BE2C (cell line): ENCODE measurements around the gene RAET1L.
"Not testable (repeated sequence)": the region's sequence is repeated elsewhere in the genome, so short reads cannot be mapped to it uniquely, and the experiment has no call there.

Experiments
- DNase-seq: peaks from one replicate; pipeline ENCODE4 v3.0.0-alpha.2; 2020
- H3K27me3 ChIP-seq: fragments of 250-450 bp; sonication (Bioruptor Pico); 2 replicates; pipeline ENCODE4 v1.5.1; 2020; ENCODE audit warnings: mild to moderate bottlenecking
- H3K36me3 ChIP-seq: fragments of 250-450 bp; sonication (Bioruptor Pico); 2 replicates; pipeline ENCODE4 v1.5.1; 2020; ENCODE audit warnings: mild to moderate bottlenecking
- H3K4me1 ChIP-seq: fragments of 250-450 bp; sonication (Bioruptor Pico); 2 replicates; pipeline ENCODE4 v1.5.1; 2020
- H3K4me3 ChIP-seq: 2 replicates; pipeline ENCODE4 v1.5.1; 2011; ENCODE audit warnings: low read depth, low read length
- H3K9me3 ChIP-seq: fragments of 250-450 bp; sonication (Bioruptor Pico); 2 replicates; pipeline ENCODE4 v1.5.1; 2020
- TF ChIP-seq, protein P1 (sequence below): IDR thresholded peaks from 2 replicates; pipeline ENCODE4 v1.5.1; 2012; ENCODE audit warnings: mild to moderate bottlenecking, low read depth, low read length

The RAET1L gene

DNA sequence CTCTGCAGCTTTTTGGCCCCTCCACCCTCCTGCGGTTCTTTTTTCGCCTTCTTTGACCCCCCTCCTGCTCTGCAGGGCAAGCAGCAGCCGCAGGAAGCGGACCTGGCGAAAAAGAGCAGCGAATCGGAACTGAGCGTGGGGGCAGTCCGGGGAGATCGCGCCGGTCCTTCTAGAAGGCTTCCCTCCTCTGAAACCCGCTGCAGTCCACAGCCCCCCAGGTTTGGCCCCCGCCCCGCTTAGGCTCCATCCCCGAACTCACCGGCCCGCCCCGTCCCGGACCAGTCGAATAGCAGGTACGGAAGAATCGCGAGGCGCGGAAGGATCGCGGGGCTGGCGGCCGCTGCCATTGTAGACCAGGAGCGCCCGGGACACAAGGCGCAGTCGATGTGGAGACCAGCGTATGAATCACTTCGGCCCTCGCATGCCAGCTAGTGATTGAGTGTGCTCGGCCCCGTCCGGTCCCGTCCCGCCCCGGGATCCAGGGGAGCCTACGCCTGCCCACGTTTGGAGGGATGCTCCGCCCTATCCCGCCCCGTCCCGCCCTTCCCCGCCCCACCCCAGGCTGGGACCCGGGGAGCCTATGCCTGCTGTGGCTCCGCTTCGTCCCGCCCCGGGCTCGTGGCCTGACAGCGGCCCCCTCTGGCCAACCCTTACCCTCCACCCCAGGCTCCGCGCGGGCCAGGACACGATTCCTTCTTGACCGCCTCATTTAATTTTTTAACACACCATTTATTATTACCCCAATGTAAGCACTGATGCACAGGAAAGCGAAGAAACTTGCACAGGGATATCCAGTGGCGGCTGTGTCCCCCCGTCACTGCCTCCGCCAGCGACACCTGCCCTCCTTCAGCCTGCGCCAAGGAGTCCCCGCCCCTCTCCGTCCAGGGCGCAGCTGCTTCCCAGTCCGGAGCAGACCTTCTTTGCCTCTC lies 43.7 kb upstream of the RAET1L start, which contains the start of gene ULBP3:
TSS of gene ULBP3 (minus strand) at position 402 of the 929 bp plus-strand sequence. CDS start at position 347, 55 bp downstream.
- no peaks in the 10 kb centered on the region for H3K27me3 ChIP-seq
- DNase-seq, result peak; percentile 93
- TF ChIP-seq, protein P1, sequence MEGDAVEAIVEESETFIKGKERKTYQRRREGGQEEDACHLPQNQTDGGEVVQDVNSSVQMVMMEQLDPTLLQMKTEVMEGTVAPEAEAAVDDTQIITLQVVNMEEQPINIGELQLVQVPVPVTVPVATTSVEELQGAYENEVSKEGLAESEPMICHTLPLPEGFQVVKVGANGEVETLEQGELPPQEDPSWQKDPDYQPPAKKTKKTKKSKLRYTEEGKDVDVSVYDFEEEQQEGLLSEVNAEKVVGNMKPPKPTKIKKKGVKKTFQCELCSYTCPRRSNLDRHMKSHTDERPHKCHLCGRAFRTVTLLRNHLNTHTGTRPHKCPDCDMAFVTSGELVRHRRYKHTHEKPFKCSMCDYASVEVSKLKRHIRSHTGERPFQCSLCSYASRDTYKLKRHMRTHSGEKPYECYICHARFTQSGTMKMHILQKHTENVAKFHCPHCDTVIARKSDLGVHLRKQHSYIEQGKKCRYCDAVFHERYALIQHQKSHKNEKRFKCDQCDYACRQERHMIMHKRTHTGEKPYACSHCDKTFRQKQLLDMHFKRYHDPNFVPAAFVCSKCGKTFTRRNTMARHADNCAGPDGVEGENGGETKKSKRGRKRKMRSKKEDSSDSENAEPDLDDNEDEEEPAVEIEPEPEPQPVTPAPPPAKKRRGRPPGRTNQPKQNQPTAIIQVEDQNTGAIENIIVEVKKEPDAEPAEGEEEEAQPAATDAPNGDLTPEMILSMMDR, result peak; percentile 57
- peak within 1 kb of the TSS; percentile 73 for H3K4me3 ChIP-seq
- H3K4me1 ChIP-seq, result no peaks in the 10 kb centered on the region
- no peaks in the 10 kb centered on the region for H3K9me3 ChIP-seq
- H3K36me3 ChIP-seq, result no peaks in the 10 kb centered on the region

DNA sequence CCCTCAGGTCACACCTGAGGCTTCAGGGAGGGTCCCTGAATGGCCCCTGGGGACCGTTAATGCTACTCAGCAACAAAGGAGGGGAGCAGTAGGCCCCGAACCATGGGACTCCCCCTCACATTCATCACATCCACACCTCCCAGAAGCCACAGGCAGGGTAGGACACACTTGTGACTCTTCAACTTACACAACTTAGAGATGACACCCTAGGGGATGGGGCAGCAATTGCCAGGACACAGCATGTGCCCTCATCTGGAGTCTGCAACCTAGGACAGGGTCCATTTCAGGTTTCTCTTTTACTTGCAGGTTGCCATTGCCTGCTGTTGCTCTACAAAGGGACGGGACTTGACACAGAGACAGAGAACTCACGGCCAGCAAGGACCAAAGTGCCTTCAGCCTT lies 42.8 kb upstream of the RAET1L start:
- no peaks in the 10 kb centered on the region for H3K4me1 ChIP-seq
- no peaks in the 10 kb centered on the region for H3K36me3 ChIP-seq
- DNase-seq, result no peak
- no peaks in the 10 kb centered on the region for H3K9me3 ChIP-seq
- no peaks in the 10 kb centered on the region for H3K27me3 ChIP-seq
- TF ChIP-seq, protein P1, result no peak
- peak overlapping the region; percentile 73 for H3K4me3 ChIP-seq

DNA sequence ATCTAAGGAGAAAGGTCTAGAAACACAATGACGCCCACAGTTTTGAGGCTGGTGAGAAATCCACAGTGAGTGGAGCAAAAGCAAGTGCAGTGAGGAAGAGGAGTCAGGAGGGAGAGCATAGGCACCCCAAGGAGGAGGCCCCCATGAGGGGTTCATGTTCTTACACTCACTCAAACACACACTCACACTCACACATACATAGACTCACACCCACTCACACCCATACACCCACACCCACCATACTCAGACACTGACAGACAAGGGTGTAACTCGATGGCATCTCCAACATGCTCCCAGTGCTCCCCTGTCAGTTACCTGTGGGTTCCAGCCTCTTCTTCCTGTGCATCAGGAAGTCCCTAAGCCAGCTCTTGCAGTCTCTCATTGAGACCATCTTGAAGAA lies 39.8 kb upstream of the RAET1L start:
- no peak overlapping the region for H3K4me3 ChIP-seq
- TF ChIP-seq, protein P1, result no peak
- DNase-seq, result no peak
- no peaks in the 10 kb centered on the region for H3K27me3 ChIP-seq
- H3K4me1 ChIP-seq, result no peaks in the 10 kb centered on the region
- no peaks in the 10 kb centered on the region for H3K36me3 ChIP-seq
- no peaks in the 10 kb centered on the region for H3K9me3 ChIP-seq

DNA sequence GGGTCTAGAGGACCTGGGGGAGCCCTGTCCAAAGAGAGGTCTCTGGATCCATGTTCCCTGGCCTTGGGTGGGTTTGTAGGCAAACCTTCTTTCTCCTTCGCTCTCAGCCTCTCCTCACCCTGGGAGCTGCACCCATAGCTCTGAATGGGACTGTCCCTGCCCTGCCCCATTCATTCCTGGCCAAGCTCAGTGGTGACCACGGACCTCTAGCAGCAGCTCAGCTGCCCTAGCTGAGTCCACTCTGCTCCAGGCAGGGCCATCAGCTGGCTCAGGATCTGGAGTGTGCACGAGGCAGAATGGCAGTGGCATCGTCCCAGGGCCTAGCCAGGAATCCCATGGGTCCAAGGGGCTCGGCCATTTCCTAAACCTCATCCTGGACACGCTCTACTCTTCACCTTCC lies 38.3 kb upstream of the RAET1L start:
- TF ChIP-seq, protein P1, result no peak
- Histone ChIP-seq H3K27me3 (peaks cover 7% of the 10 kb centered on the region), H3K36me3 (no peaks in the 10 kb centered on the region), H3K4me1 (no peaks in the 10 kb centered on the region), H3K4me3 (no peak overlapping the region), H3K9me3 (no peaks in the 10 kb centered on the region)
- DNase-seq, result no peak

DNA sequence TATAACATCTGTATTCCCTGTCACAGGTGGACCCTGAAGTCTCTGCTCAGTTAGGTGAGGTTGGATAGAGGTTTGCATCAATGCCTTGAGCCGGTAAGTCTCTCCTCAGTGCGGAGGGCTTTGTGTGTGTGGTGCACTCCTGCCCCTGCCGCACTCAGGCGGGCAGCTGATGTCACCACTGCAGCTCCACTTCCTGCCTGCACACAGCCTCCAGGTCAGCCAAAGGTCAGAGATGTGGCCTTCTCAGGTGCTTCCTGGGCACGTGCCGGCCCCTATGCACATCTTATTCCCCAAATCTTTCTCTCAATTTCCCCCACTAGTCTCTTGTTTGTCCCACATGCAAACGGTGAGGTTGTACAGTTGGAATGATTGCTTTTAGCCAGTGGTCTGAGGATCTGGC lies 34.6 kb upstream of the RAET1L start:
- H3K27me3 ChIP-seq, result peaks cover 36% of the 10 kb centered on the region
- H3K36me3 ChIP-seq, DNase-seq, H3K4me1 ChIP-seq, H3K9me3 ChIP-seq, H3K4me3 ChIP-seq: not testable (repeated sequence)

DNA sequence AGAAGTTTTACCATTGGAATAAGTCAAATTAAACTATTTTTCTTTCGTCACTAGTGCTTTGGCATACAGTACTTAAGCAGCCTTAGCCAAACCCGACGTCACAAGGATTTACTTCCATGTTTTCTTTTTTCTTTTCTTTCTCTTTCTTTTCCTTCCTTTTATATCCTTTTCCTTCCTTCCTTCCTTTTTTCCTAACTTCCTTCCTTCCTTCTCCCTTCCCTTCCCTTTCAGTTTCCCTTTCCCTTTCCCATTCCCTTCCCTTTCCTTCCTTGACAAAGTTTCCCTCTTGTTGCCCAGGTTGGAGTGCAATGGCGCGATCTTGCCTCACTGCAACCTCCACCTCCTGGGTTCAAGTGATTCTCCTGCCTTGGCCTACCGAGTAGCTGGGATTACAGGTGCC lies 33.7 kb upstream of the RAET1L start:
- Histone ChIP-seq H3K4me1 (no peaks in the 10 kb centered on the region), H3K9me3 (no peaks in the 10 kb centered on the region), H3K4me3 (no peak overlapping the region), H3K36me3 (no peaks in the 10 kb centered on the region), H3K27me3 (peaks cover 46% of the 10 kb centered on the region)
- TF ChIP-seq, protein P1, result no peak
- DNase-seq, result no peak
